ENCODE measurements around the gene SQSTM1. TPM values are rescaled to one million over a fixed set of nuclear protein-coding genes. Genes with fewer than 3 reads are reported as not detected.

SQSTM1 gene
- polyA plus RNA-seq, 1 of the 3 experiments (the other 2 are of a cell fraction): 181 TPM

- Histone ChIP-seq H3K9ac (no peak overlapping the region), H3K79me2 (ENCODE audit: insufficient read depth) (no peaks in the 10 kb centered on the region), H3K4me2 (no peak overlapping the region), H2AFZ (ENCODE audit: low read depth) (no peak overlapping the region), H3K36me3 (replicated peaks in 1 of 2; ENCODE audit: control insufficient read depth in 1 of 2, insufficient read depth in 2 of 2, low read length in 1 of 2) (peaks cover 2 to 74% of the 10 kb centered on the region in 2 experiments), H3F3A (replicated peaks; ENCODE audit: insufficient read depth) (no peaks in the 10 kb centered on the region), H3K9me2 (no peaks in the 10 kb centered on the region), H3K4me3 (ENCODE audit: low read depth in 2 of 2, low read length in 1 of 2) (no peak overlapping the region), H3K27me3 (ENCODE audit: insufficient read depth) (no peaks in the 10 kb centered on the region), H3K27ac (ENCODE audit: low read depth in 2 of 2, low read length in 1 of 2) (no peak overlapping the region), H4K20me1 (ENCODE audit: insufficient read depth) (no peaks in the 10 kb centered on the region), H3K9me3 (no peaks in the 10 kb centered on the region), H3K4me1 (ENCODE audit: control insufficient read depth in 1 of 2, insufficient read depth in 2 of 2, low read depth in 1 of 2, low read length in 1 of 2) (no peaks in the 10 kb centered on the region)
- POLR2A ChIA-PET: no interaction called here
- TF ChIP-seq RXRA (IDR thresholded peaks at IDR 0.05; ENCODE audit: borderline replicate concordance, low read depth) (no peak), REST (IDR thresholded peaks at IDR 0.05; ENCODE audit: low read depth, low read length) (no peak), RFX5 (IDR thresholded peaks at IDR 0.05; ENCODE audit: low read length) (no peak), ELF1 (IDR thresholded peaks at IDR 0.05) (no peak), RAD21 (IDR thresholded peaks at IDR 0.05; ENCODE audit: low read length) (no peak), POLR2AphosphoS5 (IDR thresholded peaks at IDR 0.05; ENCODE audit: low read depth, low read length) (no peak), YY1 (IDR thresholded peaks at IDR 0.05; ENCODE audit: low read depth) (no peak), ZBTB33 (IDR thresholded peaks at IDR 0.05; ENCODE audit: borderline replicate concordance, low read depth) (no peak), MEF2A (IDR thresholded peaks at IDR 0.05; ENCODE audit: borderline replicate concordance, low read depth) (no peak)
- 83% methylated on average over 2 of the region's 5 CpGs for WGBS (ENCODE audit: low lambda C conversion rate)
- DNase-seq: peak; percentile 12
- CTCF ChIA-PET: interaction anchor here (0.9 kb wide), 2 partner anchors 11 to 18 kb away, joined by 3 read pairs; no protein-coding TSS in a partner anchor
Observed at GRCh38 chr5:179869101-179869500, 48.4 kb downstream of the SQSTM1 start.

- no peak overlapping the region for H3K4me3 ChIP-seq (ENCODE audit: low read depth in 2 of 2, low read length in 1 of 2)
- H2AFZ ChIP-seq (ENCODE audit: low read depth): no peak overlapping the region
- DNase-seq: peak; percentile 46
Observed at GRCh38 chr5:179869641-179870402, 49.1 kb downstream of the SQSTM1 start.

More at GRCh38 chr5:179869641-179870402, 49.1 kb downstream of the SQSTM1 start:
- Histone ChIP-seq H3F3A (replicated peaks; ENCODE audit: insufficient read depth) (no peaks in the 10 kb centered on the region), H3K9ac (no peak overlapping the region), H3K9me2 (no peaks in the 10 kb centered on the region), H4K20me1 (ENCODE audit: insufficient read depth) (no peaks in the 10 kb centered on the region), H3K36me3 (replicated peaks in 1 of 2; ENCODE audit: control insufficient read depth in 1 of 2, insufficient read depth in 2 of 2, low read length in 1 of 2) (peaks cover 0 to 77% of the 10 kb centered on the region in 2 experiments), H3K9me3 (no peaks in the 10 kb centered on the region), H3K79me2 (ENCODE audit: insufficient read depth) (no peaks in the 10 kb centered on the region), H3K27me3 (ENCODE audit: insufficient read depth) (no peaks in the 10 kb centered on the region), H3K27ac (ENCODE audit: low read depth in 2 of 2, low read length in 1 of 2) (no peak overlapping the region), H3K4me2 (no peak overlapping the region), H3K4me1 (ENCODE audit: control insufficient read depth in 1 of 2, insufficient read depth in 2 of 2, low read depth in 1 of 2, low read length in 1 of 2) (no peaks in the 10 kb centered on the region)
- ChIA-PET POLR2A (no interaction called here), CTCF (interaction anchor here (0.6 to 1.6 kb wide), 6 partner anchors 8 to 42 kb away, joined by 3 to 6 read pairs (median 4); no protein-coding TSS in a partner anchor)
- 98% methylated on average over 6 of the region's 16 CpGs for WGBS (ENCODE audit: low lambda C conversion rate)
- TF ChIP-seq POLR2AphosphoS5 (IDR thresholded peaks at IDR 0.05; ENCODE audit: low read depth, low read length): no peak

All from SK-N-SH (cell line).